ENCODE data around the gene C19orf38. TPM values are rescaled to one million over a fixed set of nuclear protein-coding genes. Genes with fewer than 3 reads are reported as not detected.

The C19orf38 gene
- polyA plus RNA-seq, 1 of the 3 experiments (the other 2 are of a cell fraction): 0.15 TPM

DNA sequence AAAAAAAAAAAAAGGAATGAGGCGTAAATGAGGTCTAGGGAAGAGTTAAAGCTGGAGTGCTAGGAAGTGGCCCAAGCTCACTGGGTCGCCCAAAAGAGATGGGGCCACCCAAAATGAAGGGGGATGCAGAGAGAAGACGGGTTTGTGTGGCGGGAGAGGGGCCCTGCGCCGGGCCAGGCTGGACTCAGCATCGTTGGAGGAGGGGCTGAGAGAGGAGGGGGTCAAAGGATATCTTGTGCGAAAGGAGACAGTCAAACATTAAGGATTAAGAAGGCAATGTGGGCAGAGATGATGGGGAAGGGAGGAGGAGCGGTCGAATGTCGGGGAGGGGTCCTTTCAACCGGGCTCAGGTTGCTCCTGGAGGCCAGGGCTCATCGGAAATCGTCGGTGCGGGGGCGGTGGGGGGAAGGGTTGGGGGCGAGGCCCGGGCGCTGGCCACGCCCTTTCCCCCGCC is 22.3 kb downstream of the C19orf38 start:
- peaks cover 9% of the 10 kb centered on the region for H3F3A ChIP-seq (replicated peaks; ENCODE audit: insufficient read depth)
- no peaks in the 10 kb centered on the region for H3K36me3 ChIP-seq (replicated peaks in 1 of 2; ENCODE audit: control insufficient read depth in 1 of 2, insufficient read depth in 2 of 2, low read length in 1 of 2)
- H3K4me3 ChIP-seq (ENCODE audit: low read depth in 2 of 2, low read length in 1 of 2): peak overlapping the region; percentile 41 to 57
- H3K27me3 ChIP-seq (ENCODE audit: insufficient read depth): no peaks in the 10 kb centered on the region
- peak overlapping the region; percentile 93 for H2AFZ ChIP-seq (ENCODE audit: low read depth)
- H3K27ac ChIP-seq (ENCODE audit: low read depth in 2 of 2, low read length in 1 of 2): peak overlapping the region; percentile 62 to 84
- peaks cover 2% of the 10 kb centered on the region; the same call in 1 of the 2 replicates for H4K20me1 ChIP-seq (ENCODE audit: insufficient read depth)
- CTCF ChIA-PET: interaction anchor here (0.5 to 3.0 kb wide), 34 partner anchors 9 to 404 kb away, joined by 3 to 49 read pairs (median 3); partner anchors contain the start of genes DNM2, QTRT1 and TMED1
- no peak for TF ChIP-seq SIN3A (IDR thresholded peaks at IDR 0.05; ENCODE audit: borderline replicate concordance, low read depth, low read length)
- peak; percentile 45; the same call in 1 of the 2 replicates for TF ChIP-seq POLR2AphosphoS5 (IDR thresholded peaks at IDR 0.05; ENCODE audit: low read depth, low read length)
- peak; percentile 79 for TF ChIP-seq CHD2 (IDR thresholded peaks at IDR 0.05; ENCODE audit: low read length, partially characterized antibody)
- TF ChIP-seq, protein P1, sequence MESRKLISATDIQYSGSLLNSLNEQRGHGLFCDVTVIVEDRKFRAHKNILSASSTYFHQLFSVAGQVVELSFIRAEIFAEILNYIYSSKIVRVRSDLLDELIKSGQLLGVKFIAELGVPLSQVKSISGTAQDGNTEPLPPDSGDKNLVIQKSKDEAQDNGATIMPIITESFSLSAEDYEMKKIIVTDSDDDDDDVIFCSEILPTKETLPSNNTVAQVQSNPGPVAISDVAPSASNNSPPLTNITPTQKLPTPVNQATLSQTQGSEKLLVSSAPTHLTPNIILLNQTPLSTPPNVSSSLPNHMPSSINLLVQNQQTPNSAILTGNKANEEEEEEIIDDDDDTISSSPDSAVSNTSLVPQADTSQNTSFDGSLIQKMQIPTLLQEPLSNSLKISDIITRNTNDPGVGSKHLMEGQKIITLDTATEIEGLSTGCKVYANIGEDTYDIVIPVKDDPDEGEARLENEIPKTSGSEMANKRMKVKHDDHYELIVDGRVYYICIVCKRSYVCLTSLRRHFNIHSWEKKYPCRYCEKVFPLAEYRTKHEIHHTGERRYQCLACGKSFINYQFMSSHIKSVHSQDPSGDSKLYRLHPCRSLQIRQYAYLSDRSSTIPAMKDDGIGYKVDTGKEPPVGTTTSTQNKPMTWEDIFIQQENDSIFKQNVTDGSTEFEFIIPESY (IDR thresholded peaks at IDR 0.05; ENCODE audit: borderline replicate concordance, low read depth): no peak
- 0 out of 2 replicates have a peak, but pooled peaks have one; percentile 1 for TF ChIP-seq PBX3 (IDR thresholded peaks at IDR 0.05)
- H3K4me2 ChIP-seq: peak overlapping the region; percentile 68
- H3K79me2 ChIP-seq (ENCODE audit: insufficient read depth): peaks cover 39% of the 10 kb centered on the region
- DNase-seq: no peak
- H3K9me3 ChIP-seq: no peaks in the 10 kb centered on the region
- POLR2A ChIA-PET: interaction anchor here (0.5 to 0.6 kb wide), 2 partner anchors 44 to 379 kb away, joined by 3 to 4 read pairs; no protein-coding TSS in a partner anchor
- H3K9ac ChIP-seq: peak overlapping the region; percentile 43
- peaks cover 8 to 10% of the 10 kb centered on the region in 2 experiments; a peak in 1 of 4 replicates for H3K4me1 ChIP-seq (ENCODE audit: control insufficient read depth in 1 of 2, insufficient read depth in 2 of 2, low read depth in 1 of 2, low read length in 1 of 2)
- no peaks in the 10 kb centered on the region for H3K9me2 ChIP-seq
- WGBS (ENCODE audit: low lambda C conversion rate): 6% methylated on average over 18 of the region's 22 CpGs

DNA sequence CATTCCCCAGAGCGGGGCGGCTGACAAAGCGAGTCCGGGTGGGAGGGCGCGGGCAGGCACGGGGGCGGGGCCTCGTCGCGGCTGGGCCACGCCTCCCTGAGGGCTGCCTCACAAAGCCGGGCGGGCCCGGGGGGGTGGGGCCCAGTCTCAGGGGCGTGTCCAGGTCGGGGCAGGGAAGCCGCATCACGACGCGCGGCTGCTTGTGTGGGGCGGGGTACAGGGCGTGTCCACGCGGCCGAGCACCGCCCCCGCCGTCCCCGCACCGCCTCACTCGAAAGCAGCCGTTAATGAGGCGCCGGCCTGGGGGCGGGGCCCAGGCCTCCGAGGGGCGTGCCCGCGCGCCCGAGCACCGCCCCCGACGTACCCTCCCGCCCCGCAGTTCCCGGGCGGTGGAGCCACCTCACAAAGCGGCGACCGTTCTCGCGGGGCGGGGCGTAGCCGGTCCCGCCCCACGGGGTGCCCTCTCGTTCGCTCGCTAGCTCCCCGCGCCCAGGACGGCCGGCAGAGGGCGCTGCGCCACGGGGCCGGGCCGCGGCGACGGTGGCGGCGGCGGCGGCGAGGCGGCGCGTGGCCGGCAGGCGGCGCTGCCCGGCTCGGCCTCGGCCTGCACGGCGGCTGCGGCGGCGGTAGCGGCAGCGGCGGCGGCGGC is 22.9 kb downstream of the C19orf38 start, which contains the start of gene CARM1:
Gene CARM1 (plus strand): TSS at position 599 of the 649 bp plus-strand sequence. CDS start 150 bp downstream, outside the sequence.
- Histone ChIP-seq H3K9ac (peak within 1 kb of the TSS; percentile 88), H3K27ac (ENCODE audit: low read depth in 2 of 2, low read length in 1 of 2) (peak within 1 kb of the TSS; percentile 62 to 84), H3K9me2 (no peaks in the 10 kb centered on the region), H3K36me3 (replicated peaks in 1 of 2; ENCODE audit: control insufficient read depth in 1 of 2, insufficient read depth in 2 of 2, low read length in 1 of 2) (no peaks in the 10 kb centered on the region), H3K79me2 (ENCODE audit: insufficient read depth) (peaks cover 44% of the 10 kb centered on the region), H3K4me1 (ENCODE audit: control insufficient read depth in 1 of 2, insufficient read depth in 2 of 2, low read depth in 1 of 2, low read length in 1 of 2) (peaks cover 8 to 10% of the 10 kb centered on the region in 2 experiments; a peak in 1 of 4 replicates), H3K4me3 (ENCODE audit: low read depth in 2 of 2, low read length in 1 of 2) (peak within 1 kb of the TSS; percentile 67 to 93), H3K27me3 (ENCODE audit: insufficient read depth) (no peaks in the 10 kb centered on the region), H3K4me2 (peak within 1 kb of the TSS; percentile 96), H4K20me1 (ENCODE audit: insufficient read depth) (peaks cover 6% of the 10 kb centered on the region; the same call in 1 of the 2 replicates), H3K9me3 (no peaks in the 10 kb centered on the region), H3F3A (replicated peaks; ENCODE audit: insufficient read depth) (peaks cover 9% of the 10 kb centered on the region), H2AFZ (ENCODE audit: low read depth) (peak within 1 kb of the TSS; percentile 93)
- peak; percentile 100 for DNase-seq
- ChIA-PET CTCF (interaction anchor here (0.5 to 3.0 kb wide), 33 partner anchors 11 to 172 kb away, joined by 3 to 49 read pairs (median 4); partner anchors contain the start of genes DNM2, QTRT1 and TMED1), POLR2A (interaction anchor here (0.6 kb wide), 2 partner anchors 44 to 1286 kb away, joined by 3 to 5 read pairs; no protein-coding TSS in a partner anchor)
- 1% methylated on average over 15 of the region's 99 CpGs for WGBS (ENCODE audit: low lambda C conversion rate)
- TF ChIP-seq PBX3 (IDR thresholded peaks at IDR 0.05) (no peak; the same call in 1 of the 2 replicates), USF2 (IDR thresholded peaks at IDR 0.05; ENCODE audit: borderline replicate concordance, low read depth, low read length) (no peak), POLR2AphosphoS5 (IDR thresholded peaks at IDR 0.05; ENCODE audit: low read depth, low read length) (no peak), EP300 (IDR thresholded peaks at IDR 0.05; ENCODE audit: borderline replicate concordance in 1 of 2, low read depth in 1 of 2, low read length in 1 of 2) (no peak), GABPA (IDR thresholded peaks at IDR 0.05; ENCODE audit: low read depth) (no peak), ELF1 (IDR thresholded peaks at IDR 0.05) (no peak), TAF1 (IDR thresholded peaks at IDR 0.05; ENCODE audit: borderline replicate concordance, low read depth, low read length) (no peak), MEF2A (IDR thresholded peaks at IDR 0.05; ENCODE audit: borderline replicate concordance, low read depth) (no peak)
- TF ChIP-seq, protein P2, sequence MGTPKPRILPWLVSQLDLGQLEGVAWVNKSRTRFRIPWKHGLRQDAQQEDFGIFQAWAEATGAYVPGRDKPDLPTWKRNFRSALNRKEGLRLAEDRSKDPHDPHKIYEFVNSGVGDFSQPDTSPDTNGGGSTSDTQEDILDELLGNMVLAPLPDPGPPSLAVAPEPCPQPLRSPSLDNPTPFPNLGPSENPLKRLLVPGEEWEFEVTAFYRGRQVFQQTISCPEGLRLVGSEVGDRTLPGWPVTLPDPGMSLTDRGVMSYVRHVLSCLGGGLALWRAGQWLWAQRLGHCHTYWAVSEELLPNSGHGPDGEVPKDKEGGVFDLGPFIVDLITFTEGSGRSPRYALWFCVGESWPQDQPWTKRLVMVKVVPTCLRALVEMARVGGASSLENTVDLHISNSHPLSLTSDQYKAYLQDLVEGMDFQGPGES (IDR thresholded peaks at IDR 0.05; ENCODE audit: low read depth, low read length): no peak
- TF ChIP-seq, protein P3, sequence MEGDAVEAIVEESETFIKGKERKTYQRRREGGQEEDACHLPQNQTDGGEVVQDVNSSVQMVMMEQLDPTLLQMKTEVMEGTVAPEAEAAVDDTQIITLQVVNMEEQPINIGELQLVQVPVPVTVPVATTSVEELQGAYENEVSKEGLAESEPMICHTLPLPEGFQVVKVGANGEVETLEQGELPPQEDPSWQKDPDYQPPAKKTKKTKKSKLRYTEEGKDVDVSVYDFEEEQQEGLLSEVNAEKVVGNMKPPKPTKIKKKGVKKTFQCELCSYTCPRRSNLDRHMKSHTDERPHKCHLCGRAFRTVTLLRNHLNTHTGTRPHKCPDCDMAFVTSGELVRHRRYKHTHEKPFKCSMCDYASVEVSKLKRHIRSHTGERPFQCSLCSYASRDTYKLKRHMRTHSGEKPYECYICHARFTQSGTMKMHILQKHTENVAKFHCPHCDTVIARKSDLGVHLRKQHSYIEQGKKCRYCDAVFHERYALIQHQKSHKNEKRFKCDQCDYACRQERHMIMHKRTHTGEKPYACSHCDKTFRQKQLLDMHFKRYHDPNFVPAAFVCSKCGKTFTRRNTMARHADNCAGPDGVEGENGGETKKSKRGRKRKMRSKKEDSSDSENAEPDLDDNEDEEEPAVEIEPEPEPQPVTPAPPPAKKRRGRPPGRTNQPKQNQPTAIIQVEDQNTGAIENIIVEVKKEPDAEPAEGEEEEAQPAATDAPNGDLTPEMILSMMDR (IDR thresholded peaks at IDR 0.05): peak; percentile 39; the same call in 1 of the 2 replicates
- TF ChIP-seq, protein P4, sequence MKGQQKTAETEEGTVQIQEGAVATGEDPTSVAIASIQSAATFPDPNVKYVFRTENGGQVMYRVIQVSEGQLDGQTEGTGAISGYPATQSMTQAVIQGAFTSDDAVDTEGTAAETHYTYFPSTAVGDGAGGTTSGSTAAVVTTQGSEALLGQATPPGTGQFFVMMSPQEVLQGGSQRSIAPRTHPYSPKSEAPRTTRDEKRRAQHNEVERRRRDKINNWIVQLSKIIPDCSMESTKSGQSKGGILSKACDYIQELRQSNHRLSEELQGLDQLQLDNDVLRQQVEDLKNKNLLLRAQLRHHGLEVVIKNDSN (IDR thresholded peaks at IDR 0.05; ENCODE audit: borderline replicate concordance, low read depth): peak; percentile 10; the same call in 1 of the 2 replicates
